Measurements from ENCODE around the gene GLOD5. TPM values are rescaled to one million over a fixed set of nuclear protein-coding genes. Genes with fewer than 3 reads are reported as not detected.

GLOD5 gene
- total RNA-seq, 2 experiments from 2014 or later: not detected

- DNase-seq (no peak), ATAC-seq (ENCODE audit: low read depth) (no peak)
- Mint-ChIP-seq H3K27ac (peak overlapping the region; percentile 95), H3K9me3 (no peaks in the 10 kb centered on the region), H3K36me3 (peaks cover 2% of the 10 kb centered on the region), H3K27me3 (no peaks in the 10 kb centered on the region), H3K4me3 (peak overlapping the region; percentile 93), H3K4me1 (peaks cover 9% of the 10 kb centered on the region)
- POLR2A ChIA-PET: interaction anchor here (0.5 to 2.9 kb wide), 19 partner anchors 9 to 222 kb away, joined by 3 to 31 read pairs (median 6); partner anchors contain the start of genes HDAC6, PQBP1, SUV39H1 and TBC1D25
These were observed 24.7 kb upstream of the GLOD5 start for GRCh38 chrX:48736878-48737212.

- peak overlapping the region; percentile 93 for H3K4me3 Mint-ChIP-seq
- DNase-seq: peak; percentile 77
- no peaks in the 10 kb centered on the region for H3K9me3 Mint-ChIP-seq
- peaks cover 2% of the 10 kb centered on the region for H3K36me3 Mint-ChIP-seq
- H3K27me3 Mint-ChIP-seq: no peaks in the 10 kb centered on the region
- peak overlapping the region; percentile 95 for H3K27ac Mint-ChIP-seq
- peaks cover 9% of the 10 kb centered on the region for H3K4me1 Mint-ChIP-seq
- POLR2A ChIA-PET: interaction anchor here (0.5 to 2.9 kb wide), 20 partner anchors 8 to 244 kb away, joined by 3 to 31 read pairs (median 6); partner anchors contain the start of genes HDAC6, PQBP1, SUV39H1 and TBC1D25
- ATAC-seq (ENCODE audit: low read depth): peak; percentile 98
These were observed 24.2 kb upstream of the GLOD5 start for GRCh38 chrX:48737213-48737938.

- POLR2A ChIA-PET: interaction anchor here (0.5 to 2.9 kb wide), 13 partner anchors 7 to 245 kb away, joined by 3 to 31 read pairs (median 6); partner anchors contain the start of genes HDAC6, PQBP1, SUV39H1 and TBC1D25
- no peak for ATAC-seq (ENCODE audit: low read depth)
These were observed 23.6 kb upstream of the GLOD5 start for GRCh38 chrX:48737940-48738339.

GRCh38 chrX:48741834-48742233, 19.7 kb upstream of the GLOD5 start:
- Mint-ChIP-seq H3K36me3 (no peaks in the 10 kb centered on the region), H3K27me3 (no peaks in the 10 kb centered on the region), H3K4me1 (peaks cover 3% of the 10 kb centered on the region), H3K27ac (no peak overlapping the region), H3K4me3 (no peak overlapping the region), H3K9me3 (no peaks in the 10 kb centered on the region)
- ATAC-seq (ENCODE audit: low read depth): no peak
- POLR2A ChIA-PET: interaction anchor here (0.6 kb wide), 1 partner anchor 39 kb away, joined by 4 read pairs; no protein-coding TSS in a partner anchor
- no peak for DNase-seq

More at GRCh38 chrX:48737940-48738339, 23.6 kb upstream of the GLOD5 start:
- Mint-ChIP-seq H3K4me3 (peak overlapping the region; percentile 93), H3K4me1 (peaks cover 9% of the 10 kb centered on the region), H3K27me3 (no peaks in the 10 kb centered on the region), H3K9me3 (no peaks in the 10 kb centered on the region), H3K36me3 (peaks cover 2% of the 10 kb centered on the region), H3K27ac (peak overlapping the region; percentile 95)
- no peak for DNase-seq

- Mint-ChIP-seq H3K36me3 (no peaks in the 10 kb centered on the region), H3K4me1 (peaks cover 1% of the 10 kb centered on the region), H3K27ac (no peak overlapping the region), H3K9me3 (no peaks in the 10 kb centered on the region), H3K4me3 (no peak overlapping the region), H3K27me3 (no peaks in the 10 kb centered on the region)
- POLR2A ChIA-PET: interaction anchor here (1.4 kb wide), 1 partner anchor 8 kb away, joined by 4 read pairs; no protein-coding TSS in a partner anchor
- DNase-seq (no peak), ATAC-seq (ENCODE audit: low read depth) (no peak)
These were observed 16.3 kb upstream of the GLOD5 start for GRCh38 chrX:48745222-48745621.

- H3K27me3 Mint-ChIP-seq: no peaks in the 10 kb centered on the region
- DNase-seq (no peak), ATAC-seq (ENCODE audit: low read depth) (no peak)
- peaks cover 5% of the 10 kb centered on the region for H3K4me1 Mint-ChIP-seq
- no peaks in the 10 kb centered on the region for H3K9me3 Mint-ChIP-seq
- no peak overlapping the region for H3K27ac Mint-ChIP-seq
- H3K4me3 Mint-ChIP-seq: no peak overlapping the region
- H3K36me3 Mint-ChIP-seq: no peaks in the 10 kb centered on the region
- POLR2A ChIA-PET: no interaction called here
These were observed 14.0 kb upstream of the GLOD5 start for GRCh38 chrX:48747415-48748016.

GRCh38 chrX:48749182-48749581, 12.4 kb upstream of the GLOD5 start:
- no peaks in the 10 kb centered on the region for H3K36me3 Mint-ChIP-seq
- DNase-seq (no peak), ATAC-seq (ENCODE audit: low read depth) (no peak)
- no peak overlapping the region for H3K27ac Mint-ChIP-seq
- H3K4me1 Mint-ChIP-seq: peaks cover 7% of the 10 kb centered on the region
- H3K4me3 Mint-ChIP-seq: no peak overlapping the region
- POLR2A ChIA-PET: interaction anchor here (2.0 kb wide), 1 partner anchor 12 kb away, joined by 6 read pairs; no protein-coding TSS in a partner anchor
- no peaks in the 10 kb centered on the region for H3K27me3 Mint-ChIP-seq
- no peaks in the 10 kb centered on the region for H3K9me3 Mint-ChIP-seq

- Mint-ChIP-seq H3K9me3 (no peaks in the 10 kb centered on the region), H3K36me3 (no peaks in the 10 kb centered on the region), H3K4me1 (peaks cover 7% of the 10 kb centered on the region), H3K27ac (peak overlapping the region; percentile 68), H3K4me3 (no peak overlapping the region), H3K27me3 (no peaks in the 10 kb centered on the region)
- no peak for DNase-seq
- ATAC-seq (ENCODE audit: low read depth): peak; percentile 52
- POLR2A ChIA-PET: interaction anchor here (1.3 to 2.0 kb wide), 3 partner anchors 11 to 55 kb away, joined by 3 to 6 read pairs (median 5); partner anchors contain the start of gene SUV39H1
These were observed 10.2 kb upstream of the GLOD5 start for GRCh38 chrX:48751343-48751742.

GRCh38 chrX:48752498-48752897, 9.0 kb upstream of the GLOD5 start:
- H3K27me3 Mint-ChIP-seq: no peaks in the 10 kb centered on the region
- POLR2A ChIA-PET: interaction anchor here (1.3 kb wide), 1 partner anchor 56 kb away, joined by 3 read pairs; the partner anchor contains the start of gene SUV39H1

GRCh38 chrX:48753708-48754228, 7.8 kb upstream of the GLOD5 start:
- Mint-ChIP-seq H3K27ac (no peak overlapping the region), H3K4me3 (no peak overlapping the region), H3K9me3 (no peaks in the 10 kb centered on the region), H3K36me3 (no peaks in the 10 kb centered on the region), H3K4me1 (peaks cover 7% of the 10 kb centered on the region), H3K27me3 (no peaks in the 10 kb centered on the region)
- ATAC-seq (ENCODE audit: low read depth) (no peak), DNase-seq (no peak)
- POLR2A ChIA-PET: no interaction called here

More at GRCh38 chrX:48752498-48752897, 9.0 kb upstream of the GLOD5 start:
- DNase-seq: no peak
- H3K4me3 Mint-ChIP-seq: no peak overlapping the region
- no peaks in the 10 kb centered on the region for H3K36me3 Mint-ChIP-seq
- peaks cover 7% of the 10 kb centered on the region for H3K4me1 Mint-ChIP-seq
- H3K27ac Mint-ChIP-seq: no peak overlapping the region
- no peak for ATAC-seq (ENCODE audit: low read depth)
- no peaks in the 10 kb centered on the region for H3K9me3 Mint-ChIP-seq

- Mint-ChIP-seq H3K27me3 (no peaks in the 10 kb centered on the region), H3K4me3 (no peak overlapping the region), H3K4me1 (peaks cover 7% of the 10 kb centered on the region), H3K9me3 (no peaks in the 10 kb centered on the region), H3K36me3 (no peaks in the 10 kb centered on the region), H3K27ac (no peak overlapping the region)
- ATAC-seq (ENCODE audit: low read depth): no peak
- POLR2A ChIA-PET: no interaction called here
- DNase-seq: no peak
These were observed 7.3 kb upstream of the GLOD5 start for GRCh38 chrX:48754238-48754637.

GRCh38 chrX:48769230-48769629, 7.7 kb downstream of the GLOD5 start:
- Mint-ChIP-seq H3K27me3 (peaks cover 5% of the 10 kb centered on the region), H3K4me1 (no peaks in the 10 kb centered on the region), H3K4me3 (no peak overlapping the region), H3K27ac (no peak overlapping the region), H3K36me3 (no peaks in the 10 kb centered on the region), H3K9me3 (no peaks in the 10 kb centered on the region)
- no peak for ATAC-seq (ENCODE audit: low read depth)
- POLR2A ChIA-PET: no interaction called here
- DNase-seq: no peak

- H3K9me3 Mint-ChIP-seq: no peaks in the 10 kb centered on the region
- POLR2A ChIA-PET: interaction anchor here (0.7 kb wide), 1 partner anchor 103 kb away, joined by 3 read pairs; no protein-coding TSS in a partner anchor
- no peaks in the 10 kb centered on the region for H3K4me1 Mint-ChIP-seq
- no peak overlapping the region for H3K27ac Mint-ChIP-seq
- ATAC-seq (ENCODE audit: low read depth) (no peak), DNase-seq (no peak)
- peaks cover 2% of the 10 kb centered on the region for H3K27me3 Mint-ChIP-seq
- no peaks in the 10 kb centered on the region for H3K36me3 Mint-ChIP-seq
- H3K4me3 Mint-ChIP-seq: no peak overlapping the region
These were observed 8.7 kb downstream of the GLOD5 start for GRCh38 chrX:48770296-48770695.

Measured in activated naive CD8-positive, alpha-beta T cell treated with anti-CD3 and anti-CD28 coated beads, Interleukin-2, amount 10 ng/mL, durations not matched to agents 7 days and 5 days (primary cell).